CMK (cell line): ENCODE measurements around the gene KRT39.
A peak's percentile ranks its signal among the peaks of the same experiment; 100 is the strongest.

Experiments
- DNase-seq: peaks from one replicate; pipeline ENCODE4 v3.0.0-alpha.2; 2010; ENCODE audit warnings: low read depth

Gene KRT39

GRCh38 chr17:40980596-40980995 lies 13.8 kb upstream of the KRT39 start:
- DNase-seq: no peak

GRCh38 chr17:40980117-40980516 lies 13.4 kb upstream of the KRT39 start:
- no peak for DNase-seq

- DNase-seq: no peak
Measured at GRCh38 chr17:40978575-40979151, 11.9 kb upstream of the KRT39 start.

- DNase-seq: no peak
Measured at GRCh38 chr17:40975516-40975915, 8.8 kb upstream of the KRT39 start.

- DNase-seq: no peak
Measured at GRCh38 chr17:40974366-40974765, 7.6 kb upstream of the KRT39 start.

- DNase-seq: no peak
Measured at GRCh38 chr17:40967582-40967981, 834 bp upstream of the KRT39 start.

- DNase-seq: peak; percentile 2
Measured at GRCh38 chr17:40963838-40964237, 2.9 kb downstream of the KRT39 start.

- no peak for DNase-seq
Measured at GRCh38 chr17:40962059-40962561, 4.6 kb downstream of the KRT39 start.

- DNase-seq: no peak
Measured at GRCh38 chr17:40961591-40961990, 5.2 kb downstream of the KRT39 start.

GRCh38 chr17:40960144-40960543 lies 6.6 kb downstream of the KRT39 start:
- no peak for DNase-seq

- DNase-seq: no peak
Measured at GRCh38 chr17:40958086-40958953, 8.4 kb downstream of the KRT39 start.

GRCh38 chr17:40956401-40957254 lies 10.1 kb downstream of the KRT39 start:
- DNase-seq: no peak

- DNase-seq: no peak
Measured at GRCh38 chr17:40953881-40954280, 12.9 kb downstream of the KRT39 start.

GRCh38 chr17:40952661-40953060 lies 14.1 kb downstream of the KRT39 start:
- no peak for DNase-seq

GRCh38 chr17:40952154-40952553 lies 14.6 kb downstream of the KRT39 start:
- DNase-seq: no peak

GRCh38 chr17:40951011-40951622 lies 15.6 kb downstream of the KRT39 start:
- DNase-seq: no peak

GRCh38 chr17:40950176-40950575 lies 16.6 kb downstream of the KRT39 start:
- DNase-seq: no peak

- DNase-seq: no peak
Measured at GRCh38 chr17:40949418-40949817, 17.3 kb downstream of the KRT39 start.

- DNase-seq: no peak
Measured at GRCh38 chr17:40947929-40948328, 18.8 kb downstream of the KRT39 start.

GRCh38 chr17:40945414-40945813 lies 21.3 kb downstream of the KRT39 start:
- no peak for DNase-seq

GRCh38 chr17:40944531-40944930 lies 22.2 kb downstream of the KRT39 start:
- no peak for DNase-seq

GRCh38 chr17:40942553-40942952 lies 24.2 kb downstream of the KRT39 start:
- DNase-seq: no peak
